Measurements from ENCODE around the gene INSL4. TPM values are rescaled to one million over a fixed set of nuclear protein-coding genes. Genes with fewer than 3 reads are reported as not detected.

Gene INSL4
- total RNA-seq, 6 experiments from 2014 or later, result not detected

DNA sequence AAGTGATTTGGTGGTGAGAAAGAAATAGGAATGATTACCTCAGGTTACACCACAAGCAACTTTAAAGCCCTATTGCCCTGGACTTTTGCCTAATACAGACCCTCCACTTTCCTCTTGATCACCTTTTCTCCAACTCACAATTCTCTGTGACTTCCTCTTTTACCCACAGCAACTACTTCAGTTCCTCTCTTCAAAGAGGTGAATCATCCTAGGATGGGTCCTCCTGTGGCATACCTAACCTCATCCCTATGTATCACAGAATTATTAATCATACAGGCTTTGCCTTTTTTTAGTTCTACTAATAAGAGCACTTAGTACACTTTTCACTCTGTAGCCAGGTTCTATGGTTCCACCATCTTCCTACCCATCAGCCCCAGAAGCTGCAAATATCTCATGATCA lies 26.1 kb upstream of the INSL4 start:
- Histone ChIP-seq H3K9me3 (no peaks in the 10 kb centered on the region), H3K36me3 (no peaks in the 10 kb centered on the region), H3K27ac (no peak overlapping the region), H3K4me3 (no peak overlapping the region), H3K4me1 (no peaks in the 10 kb centered on the region), H3K27me3 (no peaks in the 10 kb centered on the region)
- intact Hi-C loops (cut with DNase I), result no loop called here
- ATAC-seq (no peak), DNase-seq (no peak)
- TF ChIP-seq, protein P1, sequence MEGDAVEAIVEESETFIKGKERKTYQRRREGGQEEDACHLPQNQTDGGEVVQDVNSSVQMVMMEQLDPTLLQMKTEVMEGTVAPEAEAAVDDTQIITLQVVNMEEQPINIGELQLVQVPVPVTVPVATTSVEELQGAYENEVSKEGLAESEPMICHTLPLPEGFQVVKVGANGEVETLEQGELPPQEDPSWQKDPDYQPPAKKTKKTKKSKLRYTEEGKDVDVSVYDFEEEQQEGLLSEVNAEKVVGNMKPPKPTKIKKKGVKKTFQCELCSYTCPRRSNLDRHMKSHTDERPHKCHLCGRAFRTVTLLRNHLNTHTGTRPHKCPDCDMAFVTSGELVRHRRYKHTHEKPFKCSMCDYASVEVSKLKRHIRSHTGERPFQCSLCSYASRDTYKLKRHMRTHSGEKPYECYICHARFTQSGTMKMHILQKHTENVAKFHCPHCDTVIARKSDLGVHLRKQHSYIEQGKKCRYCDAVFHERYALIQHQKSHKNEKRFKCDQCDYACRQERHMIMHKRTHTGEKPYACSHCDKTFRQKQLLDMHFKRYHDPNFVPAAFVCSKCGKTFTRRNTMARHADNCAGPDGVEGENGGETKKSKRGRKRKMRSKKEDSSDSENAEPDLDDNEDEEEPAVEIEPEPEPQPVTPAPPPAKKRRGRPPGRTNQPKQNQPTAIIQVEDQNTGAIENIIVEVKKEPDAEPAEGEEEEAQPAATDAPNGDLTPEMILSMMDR (IDR thresholded peaks at IDR 0.05), result no peak
- no peak for TF ChIP-seq POLR2A (IDR thresholded peaks at IDR 0.05)

DNA sequence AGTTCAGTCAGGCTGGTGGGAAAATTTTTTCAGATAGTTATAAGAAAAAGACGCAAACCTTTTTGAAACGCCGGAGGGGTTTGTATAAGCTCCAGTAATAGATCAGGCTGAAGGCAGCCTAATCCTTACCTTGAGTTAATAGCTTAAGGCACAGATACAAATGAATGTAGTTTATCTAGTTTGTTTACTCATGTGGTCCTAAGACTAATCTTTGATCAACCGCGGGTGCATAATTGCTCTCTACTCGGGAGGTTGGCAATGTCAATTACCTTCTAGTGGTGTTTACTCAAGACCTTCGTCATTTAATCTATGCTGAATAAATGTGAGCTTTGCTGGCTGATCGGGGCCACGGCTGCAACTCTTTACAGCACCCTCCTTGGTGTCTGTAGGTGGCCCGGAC lies 665 bp upstream of the INSL4 start:
- WGBS (ENCODE audit: insufficient coverage, low coverage, low lambda C conversion rate, missing lambda C conversion rate), result 78% methylated on average over 9 of the region's 10 CpGs
- H3K36me3 ChIP-seq, result no peaks in the 10 kb centered on the region
- DNase-seq (no peak), ATAC-seq (no peak)
- no peaks in the 10 kb centered on the region for H3K4me1 ChIP-seq
- intact Hi-C loops (cut with DNase I), result no loop called here
- no peaks in the 10 kb centered on the region for H3K27me3 ChIP-seq
- TF ChIP-seq, protein P1 (IDR thresholded peaks at IDR 0.05), result no peak
- no peak for TF ChIP-seq POLR2A (IDR thresholded peaks at IDR 0.05)
- H3K27ac ChIP-seq, result no peak overlapping the region
- no peaks in the 10 kb centered on the region for H3K9me3 ChIP-seq
- H3K4me3 ChIP-seq, result no peak overlapping the region

DNA sequence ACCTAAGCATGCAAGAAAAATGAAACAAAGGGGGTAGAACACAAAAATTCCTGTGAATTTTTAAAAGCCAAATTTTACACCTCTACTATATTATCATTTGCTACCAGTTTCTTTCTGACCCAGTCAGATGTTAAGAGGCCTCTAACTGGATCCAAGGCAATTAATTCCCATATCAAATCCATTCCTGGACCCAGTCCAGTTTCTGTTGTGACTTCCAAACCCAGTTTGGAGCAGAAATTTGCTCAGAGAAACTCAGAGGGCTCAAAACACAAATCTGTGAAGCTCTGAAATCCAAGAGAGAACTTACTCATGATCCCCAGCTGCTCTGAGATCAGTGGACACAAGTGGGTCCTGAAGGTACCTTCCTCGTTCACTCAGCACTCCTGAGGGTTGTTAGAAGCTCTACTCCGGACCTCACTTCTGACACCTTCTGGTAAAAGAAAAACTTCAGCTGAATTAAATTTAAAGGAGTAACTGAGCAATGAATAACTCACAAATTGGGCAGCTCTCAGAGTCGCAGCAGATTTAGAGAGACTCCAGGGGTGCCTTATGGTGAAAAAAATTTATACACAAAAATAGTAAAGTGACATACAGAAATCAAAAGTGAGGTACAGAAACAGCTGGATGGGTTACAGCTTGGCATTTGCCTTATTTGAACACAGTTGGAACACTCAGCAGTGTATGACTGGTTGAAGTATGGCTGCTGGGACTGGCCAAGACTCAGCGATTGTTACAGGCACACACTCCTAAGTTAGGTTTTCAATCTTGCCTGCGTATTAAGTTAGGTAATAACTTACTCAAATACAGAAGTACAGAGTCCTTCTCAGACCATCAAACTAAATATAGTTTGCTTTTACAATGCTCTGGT lies 32.4 kb downstream of the INSL4 start:
- no peaks in the 10 kb centered on the region for H3K4me1 ChIP-seq
- DNase-seq, result no peak
- ATAC-seq, result peak; percentile 30 to 52 (median 45)
- no peaks in the 10 kb centered on the region for H3K27me3 ChIP-seq
- H3K36me3 ChIP-seq, result no peaks in the 10 kb centered on the region
- intact Hi-C loops (cut with DNase I), result no loop called here
- H3K4me3 ChIP-seq, result no peak overlapping the region
- TF ChIP-seq, protein P1 (IDR thresholded peaks at IDR 0.05), result peak in 1 of 4 donors; percentile 20
- TF ChIP-seq POLR2A (IDR thresholded peaks at IDR 0.05), result no peak
- WGBS (ENCODE audit: insufficient coverage, low coverage, low lambda C conversion rate, missing lambda C conversion rate), result 42% methylated on average over 5 of the region's 5 CpGs
- no peaks in the 10 kb centered on the region for H3K9me3 ChIP-seq
- no peak overlapping the region for H3K27ac ChIP-seq

DNA sequence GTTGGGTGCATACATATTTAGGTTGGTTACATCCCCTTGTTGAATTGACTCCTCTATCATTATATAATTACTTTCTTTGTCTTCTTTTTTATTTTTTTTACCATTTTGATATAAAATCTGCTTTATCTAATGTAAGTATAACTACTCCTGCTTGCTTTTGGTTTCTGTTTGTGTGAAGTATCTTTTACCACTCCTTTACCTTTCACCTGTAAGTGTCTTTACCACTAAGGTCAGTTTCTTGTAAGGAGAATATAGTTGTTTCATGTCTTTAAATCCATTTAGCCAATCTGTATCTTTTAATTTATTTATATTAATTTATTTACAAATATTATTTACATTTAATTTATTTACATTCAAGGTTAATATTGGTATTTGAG lies 33.0 kb downstream of the INSL4 start:
- intact Hi-C loops (cut with DNase I), result no loop called here

More for the DNA sequence above, 33.0 kb downstream of the INSL4 start:
- H3K27me3 ChIP-seq, result no peaks in the 10 kb centered on the region
- no peaks in the 10 kb centered on the region for H3K9me3 ChIP-seq
- no peak overlapping the region for H3K4me3 ChIP-seq
- H3K27ac ChIP-seq, result no peak overlapping the region
- H3K4me1 ChIP-seq, result no peaks in the 10 kb centered on the region
- TF ChIP-seq, protein P1 (IDR thresholded peaks at IDR 0.05), result no peak
- TF ChIP-seq POLR2A (IDR thresholded peaks at IDR 0.05), result no peak
- no peaks in the 10 kb centered on the region for H3K36me3 ChIP-seq
- no peak for ATAC-seq
- no peak for DNase-seq
